Measurements from ENCODE around the gene EXOC6. TPM values are rescaled to one million over a fixed set of nuclear protein-coding genes. Genes with fewer than 3 reads are reported as not detected.

Gene EXOC6
- total and polyA plus RNA-seq, 2 donors from 2014 or later: 9.5 to 17.0 TPM

- no peak for DNase-seq
- TF ChIP-seq CTCF (IDR thresholded peaks at IDR 0.05; ENCODE audit: borderline replicate concordance, extremely low read depth, insufficient read depth): no peak
- Histone ChIP-seq H3K27me3 (ENCODE audit: control insufficient read depth, insufficient read depth, low read length) (no peaks in the 10 kb centered on the region), H3K9me3 (ENCODE audit: control insufficient read depth in 2 of 3, insufficient read depth in 1 of 3, low read length in 3 of 3) (no peaks in the 10 kb centered on the region), H3K4me3 (ENCODE audit: low read length in 3 of 3) (no peak overlapping the region), H3K27ac (ENCODE audit: low read depth in 2 of 2, low read length in 2 of 2) (no peak overlapping the region), H3K9ac (ENCODE audit: low read length in 3 of 3) (no peak overlapping the region), H3K36me3 (ENCODE audit: control insufficient read depth in 2 of 3, insufficient read depth in 3 of 3, low read length in 3 of 3) (no peaks in the 10 kb centered on the region), H3K4me1 (ENCODE audit: control insufficient read depth in 2 of 3, insufficient read depth in 2 of 3, low read depth in 1 of 3, low read length in 3 of 3) (no peaks in the 10 kb centered on the region)
- FAIRE-seq: no peak
- intact Hi-C loops (cut with DNase I): no loop called here
These were observed 190.8 kb downstream of the EXOC6 start for GRCh38 chr10:93039110-93039509.

GRCh38 chr10:93039721-93040120, 191.4 kb downstream of the EXOC6 start:
- Histone ChIP-seq H3K36me3 (ENCODE audit: control insufficient read depth in 2 of 3, insufficient read depth in 3 of 3, low read length in 3 of 3) (no peaks in the 10 kb centered on the region), H3K4me1 (ENCODE audit: control insufficient read depth in 2 of 3, insufficient read depth in 2 of 3, low read depth in 1 of 3, low read length in 3 of 3) (no peaks in the 10 kb centered on the region), H3K9me3 (ENCODE audit: control insufficient read depth in 2 of 3, insufficient read depth in 1 of 3, low read length in 3 of 3) (no peaks in the 10 kb centered on the region), H3K27ac (ENCODE audit: low read depth in 2 of 2, low read length in 2 of 2) (no peak overlapping the region), H3K27me3 (ENCODE audit: control insufficient read depth, insufficient read depth, low read length) (no peaks in the 10 kb centered on the region), H3K9ac (ENCODE audit: low read length in 3 of 3) (no peak overlapping the region), H3K4me3 (ENCODE audit: low read length in 3 of 3) (no peak overlapping the region)
- FAIRE-seq (no peak), DNase-seq (no peak)
- intact Hi-C loops (cut with DNase I): no loop called here
- peak; percentile 10 for TF ChIP-seq CTCF (IDR thresholded peaks at IDR 0.05; ENCODE audit: borderline replicate concordance, extremely low read depth, insufficient read depth)

- no peaks in the 10 kb centered on the region for H3K36me3 ChIP-seq (ENCODE audit: control insufficient read depth in 2 of 3, insufficient read depth in 3 of 3, low read length in 3 of 3)
- DNase-seq: no peak
- peaks cover 9% of the 10 kb centered on the region for H3K27me3 ChIP-seq (ENCODE audit: control insufficient read depth, insufficient read depth, low read length)
- H3K4me1 ChIP-seq (ENCODE audit: control insufficient read depth in 2 of 3, insufficient read depth in 2 of 3, low read depth in 1 of 3, low read length in 3 of 3): no peaks in the 10 kb centered on the region
- no peak overlapping the region for H3K4me3 ChIP-seq (ENCODE audit: low read length in 3 of 3)
- no peak overlapping the region for H3K27ac ChIP-seq (ENCODE audit: low read depth in 2 of 2, low read length in 2 of 2)
- intact Hi-C loops (cut with DNase I): no loop called here
- H3K9me3 ChIP-seq (ENCODE audit: control insufficient read depth in 2 of 3, insufficient read depth in 1 of 3, low read length in 3 of 3): no peaks in the 10 kb centered on the region
- H3K9ac ChIP-seq (ENCODE audit: low read length in 3 of 3): no peak overlapping the region
- no peak for TF ChIP-seq CTCF (IDR thresholded peaks at IDR 0.05; ENCODE audit: borderline replicate concordance, extremely low read depth, insufficient read depth)
- no peak for FAIRE-seq
These were observed 206.2 kb downstream of the EXOC6 start for GRCh38 chr10:93054486-93054885.

- Histone ChIP-seq H3K27ac (ENCODE audit: low read depth in 2 of 2, low read length in 2 of 2) (no peak overlapping the region), H3K9ac (ENCODE audit: low read length in 3 of 3) (no peak overlapping the region), H3K27me3 (ENCODE audit: control insufficient read depth, insufficient read depth, low read length) (peaks cover 27% of the 10 kb centered on the region), H3K9me3 (ENCODE audit: control insufficient read depth in 2 of 3, insufficient read depth in 1 of 3, low read length in 3 of 3) (no peaks in the 10 kb centered on the region), H3K36me3 (ENCODE audit: control insufficient read depth in 2 of 3, insufficient read depth in 3 of 3, low read length in 3 of 3) (no peaks in the 10 kb centered on the region), H3K4me1 (ENCODE audit: control insufficient read depth in 2 of 3, insufficient read depth in 2 of 3, low read depth in 1 of 3, low read length in 3 of 3) (peaks cover 0 to 9% (median 0%) of the 10 kb centered on the region in 3 donors), H3K4me3 (ENCODE audit: low read length in 3 of 3) (no peak overlapping the region)
- DNase-seq (no peak), FAIRE-seq (no peak)
- intact Hi-C loops (cut with DNase I): no loop called here
- TF ChIP-seq CTCF (IDR thresholded peaks at IDR 0.05; ENCODE audit: borderline replicate concordance, extremely low read depth, insufficient read depth): no peak
These were observed 209.8 kb downstream of the EXOC6 start for GRCh38 chr10:93058139-93058538.

All from kidney (tissue), 14 donors.